ENCODE results near the gene RPLP2. TPM values are rescaled to one million over a fixed set of nuclear protein-coding genes. Genes with fewer than 3 reads are reported as not detected.

The RPLP2 gene
- total and polyA plus RNA-seq, 2 of the 4 experiments (the other 2 are of a cell fraction) = 59.9 to 1,897 TPM

DNA sequence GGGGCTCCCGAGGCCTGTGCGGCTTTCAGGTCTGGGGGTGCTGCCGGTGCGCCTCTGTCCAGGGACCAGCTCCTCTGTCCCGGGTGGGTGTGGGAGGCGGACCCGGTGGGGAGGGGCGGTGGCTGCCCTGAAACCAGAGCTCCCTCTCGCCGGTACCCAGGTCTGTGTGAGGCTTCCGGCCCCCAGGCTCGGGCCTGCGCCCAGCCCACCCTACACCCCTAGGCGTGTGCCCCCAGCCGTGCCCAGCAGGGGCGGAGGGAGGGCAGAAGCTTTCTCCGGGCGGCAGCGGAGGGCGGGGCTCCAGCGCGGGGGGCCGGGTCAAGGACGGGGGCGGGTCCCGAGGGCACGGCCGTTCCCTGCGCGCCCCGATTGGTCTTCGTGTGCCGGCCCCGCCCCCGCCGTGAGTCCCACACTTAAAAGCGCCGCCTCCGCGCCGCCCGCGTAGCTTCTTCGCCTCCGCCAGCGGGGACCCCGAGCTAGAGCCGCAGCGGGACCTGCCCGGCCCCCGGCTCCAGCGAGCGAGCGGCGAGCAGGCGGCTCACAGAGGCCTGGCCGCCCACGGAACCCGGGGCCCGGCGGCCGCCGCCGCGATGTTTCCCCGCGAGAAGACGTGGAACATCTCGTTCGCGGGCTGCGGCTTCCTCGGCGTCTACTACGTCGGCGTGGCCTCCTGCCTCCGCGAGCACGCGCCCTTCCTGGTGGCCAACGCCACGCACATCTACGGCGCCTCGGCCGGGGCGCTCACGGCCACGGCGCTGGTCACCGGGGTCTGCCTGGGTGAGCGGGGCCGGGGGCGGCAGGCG, 9.6 kb downstream of the RPLP2 start:
- peak overlapping the region; percentile 24; the same call in 1 of the 2 replicates for H3K18ac ChIP-seq (ENCODE audit: low read depth, low read length)
- peak overlapping the region; percentile 62 for H4K5ac ChIP-seq (ENCODE audit: low read depth, low read length)
- peak overlapping the region; percentile 67 for H3K27ac ChIP-seq (ENCODE audit: insufficient read depth, low read length)
- peaks cover 16% of the 10 kb centered on the region for H3K36me3 ChIP-seq (ENCODE audit: control insufficient read depth, insufficient read depth, low read length)
- peaks cover 28% of the 10 kb centered on the region for H4K20me1 ChIP-seq (ENCODE audit: insufficient read depth, low read length)
- H3K9ac ChIP-seq (ENCODE audit: low read depth, low read length) = peak overlapping the region; percentile 78
- peaks cover 13% of the 10 kb centered on the region for H3K9me1 ChIP-seq (ENCODE audit: insufficient read depth, low read length)
- no TSS peak for BruUV-seq (replicated peaks)
- in situ Hi-C loops (cut with MboI; ENCODE audit: low sequenced_read_pairs) (no loop called here), dilution Hi-C loops (cut with HindIII; ENCODE audit: low sequenced_read_pairs, unreplicated experiment) (no loop called here), intact Hi-C loops (cut with micrococcal nuclease) (no loop called here)
- H3K79me1 ChIP-seq (ENCODE audit: low read depth in 1 of 2, low read length in 2 of 2) = peaks cover 19 to 29% of the 10 kb centered on the region in 2 experiments
- peak overlapping the region; percentile 37 for H3K4ac ChIP-seq (ENCODE audit: low read depth, low read length)
- ATAC-seq (ENCODE audit: low read depth) = peak; percentile 90
- H3K23ac ChIP-seq (ENCODE audit: low read depth, low read length) = no peak overlapping the region
- ChIA-PET CTCF (no interaction called here), POLR2A (ENCODE audit: unreplicated experiment) (interaction anchor here (0.5 to 1.8 kb wide), 10 partner anchors 8 to 156 kb away, joined by 4 to 13 read pairs (median 4); partner anchors contain the start of genes CRACR2B, PIDD1 and RPLP2)
- peak overlapping the region; percentile 6; the same call in 1 of the 2 replicates for H3K14ac ChIP-seq (replicated peaks; ENCODE audit: low read depth, low read length)
- no peak overlapping the region for H3K56ac ChIP-seq (ENCODE audit: extremely low read depth, insufficient read depth, low read length)
- H3K4me2 ChIP-seq (ENCODE audit: low read depth, low read length) = peak overlapping the region; percentile 82
- 0% methylated on average over 63 of the region's 96 CpGs; no CpG with 5 or more reads in 1 of the 2 experiments for WGBS, 2 experiments (ENCODE audit: extremely low coverage in 2 of 2, insufficient read length in 1 of 2)
- H4K8ac ChIP-seq (ENCODE audit: low read depth in 2 of 2, low read length in 2 of 2) = peak overlapping the region; percentile 59 to 83; a peak in 2 of 4 replicates
- DNase-seq = peak; percentile 73
- H4K91ac ChIP-seq (ENCODE audit: insufficient read depth, low read depth, low read length) = peak overlapping the region; percentile 76
- peak overlapping the region; percentile 87 for H3K4me3 ChIP-seq (ENCODE audit: insufficient read depth, low read depth, low read length)
- peak overlapping the region; percentile 43; the same call in 1 of the 2 replicates for H2AK5ac ChIP-seq (ENCODE audit: low read depth, low read length)
- H2BK120ac ChIP-seq (ENCODE audit: low read depth, low read length) = peak overlapping the region; percentile 41; the same call in 1 of the 2 replicates
- peak overlapping the region; percentile 73 for H2BK5ac ChIP-seq (ENCODE audit: low read depth, low read length, poor library complexity, severe bottlenecking)
- H2BK20ac ChIP-seq (ENCODE audit: low read depth, low read length) = no peak overlapping the region
- H3K4me1 ChIP-seq (ENCODE audit: control insufficient read depth, insufficient read depth, low read length) = peaks cover 21% of the 10 kb centered on the region
- H2AK9ac ChIP-seq (replicated peaks; ENCODE audit: low read depth, low read length, poor library complexity) = peak overlapping the region; percentile 94
- TF ChIP-seq, protein P1, sequence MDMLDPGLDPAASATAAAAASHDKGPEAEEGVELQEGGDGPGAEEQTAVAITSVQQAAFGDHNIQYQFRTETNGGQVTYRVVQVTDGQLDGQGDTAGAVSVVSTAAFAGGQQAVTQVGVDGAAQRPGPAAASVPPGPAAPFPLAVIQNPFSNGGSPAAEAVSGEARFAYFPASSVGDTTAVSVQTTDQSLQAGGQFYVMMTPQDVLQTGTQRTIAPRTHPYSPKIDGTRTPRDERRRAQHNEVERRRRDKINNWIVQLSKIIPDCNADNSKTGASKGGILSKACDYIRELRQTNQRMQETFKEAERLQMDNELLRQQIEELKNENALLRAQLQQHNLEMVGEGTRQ (IDR thresholded peaks at IDR 0.05; ENCODE audit: low read depth, low read length) = no peak
- TF ChIP-seq MXI1 (IDR thresholded peaks at IDR 0.05; ENCODE audit: borderline replicate concordance, low read depth, low read length) (peak; percentile 91; the same call in 1 of the 2 replicates), CEBPB (IDR thresholded peaks at IDR 0.05; ENCODE audit: low read depth, low read length) (no peak), NFE2L2 (IDR thresholded peaks at IDR 0.05; ENCODE audit: low read depth, low read length) (no peak), FOS (IDR thresholded peaks at IDR 0.05; ENCODE audit: low read depth, low read length) (no peak), POLR2A (IDR thresholded peaks at IDR 0.05; ENCODE audit: low read depth, low read length) (peak; percentile 96), MAZ (IDR thresholded peaks at IDR 0.05; ENCODE audit: borderline replicate concordance, low read depth, low read length) (peak; percentile 45; the same call in 1 of the 2 replicates), CHD1 (IDR thresholded peaks at IDR 0.05; ENCODE audit: low read depth, low read length) (no peak), SMC3 (IDR thresholded peaks at IDR 0.05; ENCODE audit: low read depth, low read length) (no peak), MAFK (IDR thresholded peaks at IDR 0.05; ENCODE audit: low read depth, low read length) (no peak), RFX5 (IDR thresholded peaks at IDR 0.05; ENCODE audit: low read depth, low read length) (no peak), RAD21 (IDR thresholded peaks at IDR 0.05; ENCODE audit: low read length) (no peak)
- TF ChIP-seq, protein P2, sequence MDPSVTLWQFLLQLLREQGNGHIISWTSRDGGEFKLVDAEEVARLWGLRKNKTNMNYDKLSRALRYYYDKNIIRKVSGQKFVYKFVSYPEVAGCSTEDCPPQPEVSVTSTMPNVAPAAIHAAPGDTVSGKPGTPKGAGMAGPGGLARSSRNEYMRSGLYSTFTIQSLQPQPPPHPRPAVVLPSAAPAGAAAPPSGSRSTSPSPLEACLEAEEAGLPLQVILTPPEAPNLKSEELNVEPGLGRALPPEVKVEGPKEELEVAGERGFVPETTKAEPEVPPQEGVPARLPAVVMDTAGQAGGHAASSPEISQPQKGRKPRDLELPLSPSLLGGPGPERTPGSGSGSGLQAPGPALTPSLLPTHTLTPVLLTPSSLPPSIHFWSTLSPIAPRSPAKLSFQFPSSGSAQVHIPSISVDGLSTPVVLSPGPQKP (IDR thresholded peaks at IDR 0.05; ENCODE audit: borderline replicate concordance, low read depth, low read length) = no peak
- TF ChIP-seq, protein P3, sequence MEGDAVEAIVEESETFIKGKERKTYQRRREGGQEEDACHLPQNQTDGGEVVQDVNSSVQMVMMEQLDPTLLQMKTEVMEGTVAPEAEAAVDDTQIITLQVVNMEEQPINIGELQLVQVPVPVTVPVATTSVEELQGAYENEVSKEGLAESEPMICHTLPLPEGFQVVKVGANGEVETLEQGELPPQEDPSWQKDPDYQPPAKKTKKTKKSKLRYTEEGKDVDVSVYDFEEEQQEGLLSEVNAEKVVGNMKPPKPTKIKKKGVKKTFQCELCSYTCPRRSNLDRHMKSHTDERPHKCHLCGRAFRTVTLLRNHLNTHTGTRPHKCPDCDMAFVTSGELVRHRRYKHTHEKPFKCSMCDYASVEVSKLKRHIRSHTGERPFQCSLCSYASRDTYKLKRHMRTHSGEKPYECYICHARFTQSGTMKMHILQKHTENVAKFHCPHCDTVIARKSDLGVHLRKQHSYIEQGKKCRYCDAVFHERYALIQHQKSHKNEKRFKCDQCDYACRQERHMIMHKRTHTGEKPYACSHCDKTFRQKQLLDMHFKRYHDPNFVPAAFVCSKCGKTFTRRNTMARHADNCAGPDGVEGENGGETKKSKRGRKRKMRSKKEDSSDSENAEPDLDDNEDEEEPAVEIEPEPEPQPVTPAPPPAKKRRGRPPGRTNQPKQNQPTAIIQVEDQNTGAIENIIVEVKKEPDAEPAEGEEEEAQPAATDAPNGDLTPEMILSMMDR (conservative IDR thresholded peaks at IDR 0.05; ENCODE audit: low read depth, low read length) = 0 out of 2 replicates have a peak, but pooled peaks have one; percentile 9
- H3K9me3 ChIP-seq (ENCODE audit: control insufficient read depth, insufficient read depth, low read length) = no peaks in the 10 kb centered on the region
- H2BK15ac ChIP-seq (ENCODE audit: low read depth, low read length) = peak overlapping the region; percentile 13; the same call in 1 of the 3 replicates
- H2AFZ ChIP-seq (replicated peaks; ENCODE audit: low read length, poor library complexity) = peak overlapping the region; percentile 95
- H3K27me3 ChIP-seq (ENCODE audit: control insufficient read depth, insufficient read depth, low read length) = no peaks in the 10 kb centered on the region
